OCI-M2 (cell line): ENCODE measurements around the gene LIN28B.
"Not testable (repeated sequence)": the region's sequence is repeated elsewhere in the genome, so short reads cannot be mapped to it uniquely, and the experiment has no call there.

Experiments
- DNase-seq: peaks from one replicate; lab custom pipeline; 2025; ENCODE audit not compliant: unreplicated experiment; lab: John Stamatoyannopoulos, UW

Gene LIN28B

GRCh38 chr6:105005451-105005850 lies 48.5 kb downstream of the LIN28B start:
- DNase-seq, result no peak

DNA sequence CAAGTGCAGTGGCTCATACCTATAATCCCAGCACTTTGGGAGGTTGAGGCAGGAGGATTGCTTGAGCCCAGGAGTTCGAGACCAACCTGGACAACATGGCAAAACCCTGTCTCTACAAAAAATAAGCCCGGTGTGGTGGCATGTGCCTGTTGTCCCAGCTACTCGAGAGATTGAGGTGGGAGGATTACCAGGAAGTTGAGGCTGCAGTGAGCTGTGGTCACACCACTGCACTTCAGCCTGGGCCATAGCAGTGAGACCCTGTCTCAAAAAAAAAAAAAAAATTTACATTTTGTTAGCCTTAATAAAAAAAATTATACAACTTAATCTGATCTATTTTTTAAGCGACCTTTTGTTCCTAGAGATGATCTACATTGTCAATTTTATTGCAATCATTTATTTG lies 56.6 kb downstream of the LIN28B start:
- not testable (repeated sequence) for DNase-seq

GRCh38 chr6:105014448-105014847 lies 57.5 kb downstream of the LIN28B start:
- no peak for DNase-seq

DNA sequence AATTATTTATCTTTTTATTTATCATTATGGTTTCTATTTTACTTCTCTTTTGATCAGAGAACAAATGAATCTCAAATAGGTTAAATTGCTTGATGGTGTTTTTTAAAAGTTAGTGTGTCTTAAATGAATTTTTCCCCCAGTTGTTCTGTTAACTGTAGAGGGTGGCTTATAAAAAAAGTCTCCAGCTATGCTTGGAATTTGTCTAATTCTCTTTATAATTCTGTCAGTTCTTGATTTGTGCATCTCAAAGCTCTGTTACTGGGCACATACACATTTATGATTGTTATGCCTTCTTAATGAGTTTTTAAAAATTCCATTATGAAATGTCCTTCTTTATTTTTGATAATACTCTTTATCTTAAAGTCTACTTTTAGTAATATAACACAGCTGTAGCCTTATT lies 58.0 kb downstream of the LIN28B start:
- no peak for DNase-seq

DNA sequence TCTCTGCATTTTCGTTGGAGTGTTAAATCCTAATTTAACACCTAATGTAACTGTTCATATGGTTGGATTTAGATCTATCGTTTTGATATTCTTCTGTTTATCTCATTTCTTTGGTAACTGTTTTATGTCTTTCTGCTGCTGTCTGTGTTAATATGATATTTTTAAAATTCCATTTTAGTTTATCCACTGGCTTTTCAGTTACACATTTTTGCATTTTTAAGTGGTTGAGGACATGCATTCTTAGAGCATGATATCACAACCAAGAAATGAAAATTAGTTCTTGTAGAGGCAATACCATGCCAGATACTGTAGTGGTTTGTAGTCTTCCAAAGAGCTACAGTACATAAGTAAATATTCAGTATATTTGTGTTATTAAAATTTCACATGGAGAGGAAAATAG lies 58.6 kb downstream of the LIN28B start:
- no peak for DNase-seq

- no peak for DNase-seq
These were observed 62.4 kb downstream of the LIN28B start for GRCh38 chr6:105019285-105019684.

GRCh38 chr6:105021399-105021798 lies 64.5 kb downstream of the LIN28B start:
- no peak for DNase-seq

DNA sequence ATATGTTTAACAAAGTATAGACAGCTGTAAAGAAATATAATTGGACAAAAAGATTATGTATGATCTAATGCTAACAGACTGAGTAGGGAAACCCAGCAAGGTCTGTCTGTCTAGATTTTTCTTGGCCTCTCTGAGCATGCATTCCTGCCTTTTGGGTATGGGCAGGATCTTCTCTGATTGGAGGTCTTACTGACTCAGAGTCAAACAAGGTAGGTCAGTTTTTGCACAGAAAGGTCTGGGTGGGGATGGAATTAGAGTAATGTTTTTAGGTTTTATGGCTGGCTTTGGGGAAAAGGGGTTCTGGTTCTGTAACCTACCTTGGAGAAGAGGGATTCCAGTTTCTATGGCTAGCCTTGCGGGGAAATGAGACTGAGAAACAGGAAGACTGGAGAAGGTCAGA lies 65.5 kb downstream of the LIN28B start:
- DNase-seq, result no peak

DNA sequence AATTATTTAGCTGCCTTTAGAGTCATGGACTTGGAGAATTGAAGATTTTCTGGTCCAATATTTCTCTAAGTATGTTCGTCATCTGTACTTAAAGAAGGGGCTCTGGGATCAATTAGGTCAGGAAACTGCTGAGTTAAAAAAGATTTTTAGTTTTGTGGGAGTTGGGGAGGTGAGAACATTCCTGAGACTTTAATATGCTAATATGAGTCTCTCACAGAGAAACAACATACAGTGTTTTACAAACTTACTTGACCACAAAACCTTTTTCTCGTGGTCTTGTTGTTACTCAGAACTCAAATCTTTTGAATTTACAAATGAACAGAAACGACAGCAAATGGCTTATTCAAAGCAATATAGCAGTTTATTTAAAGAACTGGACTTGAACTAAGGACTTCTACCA lies 67.9 kb downstream of the LIN28B start:
- DNase-seq, result no peak

DNA sequence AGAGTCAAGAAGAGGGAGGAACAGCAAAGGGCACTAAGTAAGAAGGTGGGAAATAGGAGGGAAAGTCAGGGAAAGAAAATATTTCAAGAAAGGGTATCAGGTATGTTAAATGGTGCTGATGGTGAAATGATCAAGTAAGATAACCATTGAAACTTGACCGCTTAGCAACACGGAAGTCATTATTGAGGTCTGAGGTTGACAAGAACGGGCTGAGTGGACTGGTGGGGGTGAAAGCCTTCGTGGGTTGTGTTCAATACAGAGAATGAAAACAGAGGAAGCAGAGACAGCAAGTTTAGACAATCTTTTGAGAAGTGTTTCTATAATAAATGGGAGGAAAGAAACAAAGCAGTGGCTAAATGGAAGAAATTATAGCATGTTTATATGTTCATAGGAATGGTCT lies 72.0 kb downstream of the LIN28B start:
- no peak for DNase-seq

- DNase-seq, result no peak
These were observed 72.7 kb downstream of the LIN28B start for GRCh38 chr6:105029581-105029980.

DNA sequence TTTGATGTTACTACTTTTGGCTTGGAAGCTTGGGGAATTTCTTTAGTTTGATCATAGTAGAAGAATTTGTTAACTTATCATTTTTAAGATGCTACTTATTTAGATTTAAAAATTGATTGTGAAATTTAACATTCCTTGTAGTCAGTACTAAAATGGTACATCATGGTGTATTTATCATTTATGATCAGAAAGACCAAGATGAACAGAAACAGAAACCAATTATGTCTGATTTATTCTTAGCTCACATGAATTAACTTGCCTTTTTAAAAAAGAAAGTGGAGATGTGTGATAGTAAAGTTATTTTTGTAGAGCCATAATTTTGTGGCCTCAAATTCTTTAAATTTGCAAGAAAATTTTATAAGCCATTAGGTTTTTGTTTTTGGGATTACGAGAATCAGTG lies 77.6 kb downstream of the LIN28B start:
- DNase-seq, result no peak

DNA sequence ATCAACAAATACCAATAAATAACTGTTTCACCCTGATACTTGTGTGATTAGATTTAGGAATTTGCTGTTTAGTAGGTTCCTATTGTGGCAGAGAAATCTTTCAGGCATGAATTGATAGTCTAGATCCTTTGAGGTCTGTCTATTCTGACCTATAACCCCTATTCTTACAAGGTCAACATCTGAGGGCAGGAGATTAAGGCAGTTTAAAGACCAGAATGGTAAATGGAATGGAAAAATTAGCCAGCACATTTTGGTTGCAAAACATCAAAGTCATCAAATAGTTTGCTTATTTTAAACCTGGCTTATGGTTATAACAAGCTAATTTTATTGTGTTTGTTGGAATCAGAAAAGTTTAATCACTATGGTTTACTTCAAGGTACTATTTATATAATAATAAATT lies 78.4 kb downstream of the LIN28B start:
- no peak for DNase-seq

DNA sequence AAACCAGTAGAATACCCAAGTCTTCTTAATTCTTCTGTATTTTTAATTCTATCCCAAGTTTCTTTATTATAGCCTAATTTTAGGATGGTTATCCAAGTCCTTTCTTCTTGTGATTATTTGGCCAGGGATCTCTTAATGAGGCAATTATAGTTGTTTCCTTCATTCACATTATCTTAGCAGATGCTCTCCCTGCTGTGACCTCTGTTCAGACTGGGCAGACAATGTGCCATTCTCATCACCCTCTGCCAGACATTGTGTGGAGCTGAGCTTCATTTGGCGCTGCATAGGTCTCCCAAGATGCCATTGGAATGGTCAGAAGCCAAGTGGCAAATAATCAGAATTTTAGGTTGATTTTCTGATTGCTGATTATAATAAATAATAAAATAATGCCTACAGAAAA lies 79.4 kb downstream of the LIN28B start:
- no peak for DNase-seq

GRCh38 chr6:105038259-105038658 lies 81.4 kb downstream of the LIN28B start:
- no peak for DNase-seq

- DNase-seq, result no peak
These were observed 85.0 kb downstream of the LIN28B start for GRCh38 chr6:105041880-105042279.

GRCh38 chr6:105042648-105043047 lies 85.7 kb downstream of the LIN28B start:
- no peak for DNase-seq

DNA sequence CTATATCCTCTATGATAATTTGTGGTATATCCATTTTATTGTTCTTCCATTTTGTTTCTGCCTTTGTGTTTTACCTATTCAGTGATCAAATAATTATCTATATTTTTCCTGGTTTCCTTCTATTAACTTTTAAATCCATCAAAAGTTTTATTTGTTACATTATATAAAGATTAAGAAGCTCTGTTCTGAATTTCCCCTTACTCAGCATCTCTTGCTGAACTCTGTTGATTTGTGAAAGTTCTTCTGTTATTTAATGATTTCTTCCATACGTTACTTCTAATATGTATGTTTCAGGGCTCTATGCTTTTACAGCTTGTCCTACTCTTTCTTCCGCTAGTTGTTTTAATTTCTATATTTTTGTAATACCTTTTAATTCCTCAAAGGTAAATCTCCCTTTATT lies 87.1 kb downstream of the LIN28B start:
- no peak for DNase-seq

GRCh38 chr6:105045526-105045925 lies 88.6 kb downstream of the LIN28B start:
- DNase-seq, result no peak

DNA sequence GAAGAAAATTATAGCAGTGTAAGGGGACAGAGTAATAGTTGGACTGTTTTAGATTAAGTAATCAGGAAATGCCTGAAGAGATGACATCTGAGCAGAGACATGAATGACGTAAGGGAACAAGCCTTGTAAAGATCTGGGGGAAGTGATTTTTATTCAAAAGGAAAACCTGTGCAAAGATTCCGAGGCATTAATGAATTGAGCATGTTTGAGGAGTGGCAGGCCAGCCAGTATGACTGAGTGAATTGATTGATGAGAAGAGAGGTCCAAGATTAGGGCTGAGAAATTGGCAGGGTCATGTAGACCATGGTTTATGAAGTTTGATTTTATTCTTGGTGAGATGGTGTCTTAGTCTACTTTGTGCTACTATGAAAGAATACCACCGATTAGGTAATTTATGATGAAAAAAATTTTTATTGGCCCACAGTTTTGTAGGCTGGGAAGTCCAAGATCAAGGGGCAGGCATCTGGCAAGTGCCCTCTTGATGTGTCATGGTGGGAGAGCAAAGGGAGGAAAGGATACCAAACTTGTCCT lies 95.1 kb downstream of the LIN28B start:
- no peak for DNase-seq

DNA sequence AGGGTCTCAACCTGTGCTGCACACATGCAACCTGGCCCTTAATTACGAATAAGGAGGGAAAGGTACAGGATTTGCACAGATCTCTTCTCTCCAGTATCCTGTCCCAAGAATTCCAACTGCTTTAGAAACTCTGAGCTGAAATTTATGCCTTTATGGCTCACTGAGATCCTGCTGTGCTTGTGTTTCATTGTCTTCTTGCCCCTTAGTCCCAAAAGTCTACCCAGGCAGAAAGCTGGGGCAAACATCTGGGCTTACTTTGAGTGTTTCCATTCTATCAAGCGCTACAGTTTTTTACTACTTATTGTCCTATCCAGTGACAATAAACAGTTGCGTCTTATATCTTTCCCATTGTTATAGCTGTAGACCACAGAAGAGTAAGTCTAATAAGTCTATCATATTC lies 99.7 kb downstream of the LIN28B start:
- DNase-seq, result no peak

DNA sequence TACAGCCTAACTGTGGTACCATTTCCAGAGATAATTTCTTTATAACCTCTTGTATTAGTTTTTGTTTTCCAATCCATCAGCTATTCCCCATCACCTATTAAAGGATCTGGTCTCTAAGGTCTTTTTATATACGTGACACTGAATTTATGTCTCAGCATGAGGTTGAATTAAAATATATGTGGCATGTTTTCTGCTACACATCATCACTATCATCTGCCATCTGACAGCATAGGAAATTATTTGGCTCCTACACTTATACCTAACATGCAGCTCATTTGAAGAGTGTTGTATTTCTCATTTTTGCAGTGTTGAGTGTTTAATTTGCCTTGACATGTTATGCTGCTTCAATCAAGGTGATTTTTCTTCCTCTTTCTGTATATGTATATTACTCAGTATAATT lies 100.3 kb downstream of the LIN28B start:
- no peak for DNase-seq

GRCh38 chr6:105058316-105058715 lies 101.4 kb downstream of the LIN28B start:
- no peak for DNase-seq

GRCh38 chr6:105058846-105059245 lies 101.9 kb downstream of the LIN28B start:
- DNase-seq, result no peak
